Tibial artery (tissue), 4 donors: ENCODE results near the gene PPP1CA.

Experiments
- DNase-seq, 2 donors: peaks; one replicate each; pipeline ENCODE4 v3.0.0-alpha.2; 2019
- H3K27ac ChIP-seq, 2 donors: fragments of 200-600 bp; sonication (generic) in 1 of 2; 1 replicate in 1 of 2; 2 replicates in 1 of 2; pipeline ENCODE4 v1.5.1; 2018 to 2019; ENCODE audit warnings: mild to moderate bottlenecking in 1 of 2
- H3K27me3 ChIP-seq, 2 donors: fragments of 200-600 bp; sonication (generic) in 1 of 2; one replicate each; pipeline versions ENCODE4 v1.5.1 to v1.6.0; 2016 to 2019
- H3K36me3 ChIP-seq, 3 donors: fragments of 200-600 bp; sonication (generic) in 2 of 3; one replicate each; pipeline ENCODE4 v1.5.1; 2016 to 2019; ENCODE audit warnings: mild to moderate bottlenecking in 2 of 3
- H3K4me1 ChIP-seq, 4 donors: fragments of 200-600 bp; sonication (generic) in 2 of 4; 1 replicate in 3 of 4; 2 replicates in 1 of 4; pipeline ENCODE4 v1.5.1; 2016 to 2019
- H3K4me3 ChIP-seq, 2 donors: fragments of 200-600 bp; sonication (generic) in 1 of 2; 1 replicate in 1 of 2; 2 replicates in 1 of 2; pipeline ENCODE4 v1.5.1; 2018 to 2019; ENCODE audit warnings: mild to moderate bottlenecking in 2 of 2
- H3K9me3 ChIP-seq, 3 donors: fragments of 200-600 bp; sonication (generic) in 1 of 3; one replicate each; pipeline ENCODE4 v1.5.1; 2016 to 2019
- intact Hi-C: fragments of 100-400 bp; cut with DNase I; formaldehyde crosslinking; loops from one replicate; pipeline ENCODE4 v1.15.0; 2023; ENCODE audit warnings: low total_unique reads
- TF ChIP-seq, protein P1 (sequence below), 2 experiments: fragments of 200-600 bp in 1 of 2; fragments of 450-650 bp in 1 of 2; IDR thresholded peaks; one replicate each; pipeline ENCODE4 v1.5.1; 2017 to 2019; ENCODE audit warnings: antibody characterized with exemption in 2 of 2, mild to moderate bottlenecking in 1 of 2, moderate library complexity in 1 of 2

Gene PPP1CA

DNA sequence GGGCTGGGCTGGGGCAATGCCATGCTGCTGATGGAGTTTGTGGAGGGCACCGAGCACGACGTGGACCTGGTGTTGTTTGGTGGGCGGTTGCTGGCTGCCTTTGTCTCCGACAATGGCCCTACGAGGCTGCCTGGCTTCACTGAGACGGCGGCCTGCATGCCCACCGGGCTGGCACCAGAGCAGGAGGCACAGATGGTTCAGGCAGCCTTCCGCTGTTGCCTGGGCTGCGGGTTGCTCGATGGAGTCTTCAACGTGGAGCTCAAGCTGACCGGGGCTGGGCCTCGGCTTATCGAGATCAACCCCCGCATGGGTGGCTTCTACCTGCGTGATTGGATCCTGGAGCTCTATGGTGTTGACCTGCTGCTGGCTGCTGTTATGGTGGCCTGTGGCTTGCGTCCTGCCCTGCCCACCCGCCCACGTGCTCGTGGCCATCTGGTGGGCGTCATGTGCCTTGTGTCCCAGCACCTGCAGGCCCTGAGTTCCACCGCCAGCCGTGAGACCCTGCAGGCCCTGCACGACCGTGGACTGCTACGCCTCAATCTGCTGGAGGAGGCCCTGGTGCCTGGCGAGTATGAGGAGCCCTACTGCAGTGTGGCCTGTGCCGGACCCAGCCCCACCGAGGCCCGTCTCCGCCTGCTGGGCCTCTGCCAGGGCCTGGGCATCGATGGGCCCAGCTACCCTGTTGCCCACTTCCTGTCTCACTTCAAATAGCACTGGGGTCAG, 22.4 kb upstream of the PPP1CA start:
- H3K36me3 ChIP-seq: no peaks in the 10 kb centered on the region
- H3K4me3 ChIP-seq: no peak overlapping the region
- H3K4me1 ChIP-seq: peaks cover 0 to 34% (median 25%) of the 10 kb centered on the region in 4 donors
- H3K27me3 ChIP-seq: no peaks in the 10 kb centered on the region
- no peak overlapping the region for H3K27ac ChIP-seq
- H3K9me3 ChIP-seq: no peaks in the 10 kb centered on the region
- intact Hi-C loops: loop anchor here (5.0 kb wide), 1 partner anchor 43 kb away; the partner anchor contains the start of gene TMEM134
- TF ChIP-seq, protein P1, sequence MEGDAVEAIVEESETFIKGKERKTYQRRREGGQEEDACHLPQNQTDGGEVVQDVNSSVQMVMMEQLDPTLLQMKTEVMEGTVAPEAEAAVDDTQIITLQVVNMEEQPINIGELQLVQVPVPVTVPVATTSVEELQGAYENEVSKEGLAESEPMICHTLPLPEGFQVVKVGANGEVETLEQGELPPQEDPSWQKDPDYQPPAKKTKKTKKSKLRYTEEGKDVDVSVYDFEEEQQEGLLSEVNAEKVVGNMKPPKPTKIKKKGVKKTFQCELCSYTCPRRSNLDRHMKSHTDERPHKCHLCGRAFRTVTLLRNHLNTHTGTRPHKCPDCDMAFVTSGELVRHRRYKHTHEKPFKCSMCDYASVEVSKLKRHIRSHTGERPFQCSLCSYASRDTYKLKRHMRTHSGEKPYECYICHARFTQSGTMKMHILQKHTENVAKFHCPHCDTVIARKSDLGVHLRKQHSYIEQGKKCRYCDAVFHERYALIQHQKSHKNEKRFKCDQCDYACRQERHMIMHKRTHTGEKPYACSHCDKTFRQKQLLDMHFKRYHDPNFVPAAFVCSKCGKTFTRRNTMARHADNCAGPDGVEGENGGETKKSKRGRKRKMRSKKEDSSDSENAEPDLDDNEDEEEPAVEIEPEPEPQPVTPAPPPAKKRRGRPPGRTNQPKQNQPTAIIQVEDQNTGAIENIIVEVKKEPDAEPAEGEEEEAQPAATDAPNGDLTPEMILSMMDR (IDR thresholded peaks at IDR 0.05): no peak
- no peak for DNase-seq

DNA sequence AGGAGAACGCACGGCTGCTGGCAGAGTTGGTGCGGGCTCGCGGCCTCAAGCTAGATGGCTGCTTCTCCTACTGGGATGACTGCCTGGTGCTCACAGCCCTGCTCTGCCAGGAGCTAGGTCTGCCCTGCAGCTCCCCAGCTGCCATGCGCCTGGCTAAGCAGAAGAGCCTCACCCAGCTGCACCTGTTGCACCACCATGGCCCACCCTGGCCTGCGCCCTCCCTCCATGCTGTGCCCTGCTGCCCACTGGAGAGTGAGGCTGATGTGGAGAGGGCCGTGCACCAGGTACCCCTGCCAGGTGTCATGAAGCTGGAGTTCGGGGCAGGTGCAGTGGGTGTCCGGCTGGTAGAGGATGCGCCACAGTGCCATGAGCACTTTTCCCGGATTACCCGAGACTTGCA, 21.8 kb upstream of the PPP1CA start:
- Histone ChIP-seq H3K27ac (no peak overlapping the region), H3K4me3 (no peak overlapping the region), H3K9me3 (no peaks in the 10 kb centered on the region), H3K36me3 (no peaks in the 10 kb centered on the region), H3K27me3 (no peaks in the 10 kb centered on the region), H3K4me1 (peaks cover 0 to 35% (median 27%) of the 10 kb centered on the region in 4 donors)
- intact Hi-C loops: loop anchor here (5.0 kb wide), 1 partner anchor 44 kb away; the partner anchor contains the start of gene TMEM134
- DNase-seq: no peak
- TF ChIP-seq, protein P1 (IDR thresholded peaks at IDR 0.05): no peak

DNA sequence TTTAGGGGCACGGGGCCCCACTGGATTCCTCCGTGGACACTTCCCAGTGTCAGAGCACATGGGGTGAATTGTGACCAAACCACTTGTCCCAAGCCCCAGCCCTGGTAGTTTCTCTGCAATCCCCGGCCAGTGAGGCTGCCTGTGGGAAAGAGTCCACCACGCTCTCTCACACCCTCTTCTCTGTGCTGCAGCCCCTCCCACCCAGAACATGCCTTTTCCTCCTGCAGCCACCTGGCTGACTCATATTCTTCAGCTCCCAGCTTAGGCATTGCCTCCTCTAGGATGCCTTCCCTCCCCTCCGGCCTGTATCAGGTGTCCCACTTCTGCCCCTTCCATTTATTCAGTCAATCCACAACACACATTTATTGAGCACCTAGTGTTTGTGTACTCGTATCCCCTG, 21.2 kb upstream of the PPP1CA start:
- intact Hi-C loops: loop anchor here (5.0 kb wide), 1 partner anchor 44 kb away; the partner anchor contains the start of gene TMEM134
- no peak for DNase-seq
- Histone ChIP-seq H3K27me3 (no peaks in the 10 kb centered on the region), H3K27ac (no peak overlapping the region), H3K9me3 (no peaks in the 10 kb centered on the region), H3K4me3 (no peak overlapping the region), H3K36me3 (no peaks in the 10 kb centered on the region), H3K4me1 (peaks cover 0 to 40% (median 33%) of the 10 kb centered on the region in 4 donors)
- TF ChIP-seq, protein P1 (IDR thresholded peaks at IDR 0.05): no peak

DNA sequence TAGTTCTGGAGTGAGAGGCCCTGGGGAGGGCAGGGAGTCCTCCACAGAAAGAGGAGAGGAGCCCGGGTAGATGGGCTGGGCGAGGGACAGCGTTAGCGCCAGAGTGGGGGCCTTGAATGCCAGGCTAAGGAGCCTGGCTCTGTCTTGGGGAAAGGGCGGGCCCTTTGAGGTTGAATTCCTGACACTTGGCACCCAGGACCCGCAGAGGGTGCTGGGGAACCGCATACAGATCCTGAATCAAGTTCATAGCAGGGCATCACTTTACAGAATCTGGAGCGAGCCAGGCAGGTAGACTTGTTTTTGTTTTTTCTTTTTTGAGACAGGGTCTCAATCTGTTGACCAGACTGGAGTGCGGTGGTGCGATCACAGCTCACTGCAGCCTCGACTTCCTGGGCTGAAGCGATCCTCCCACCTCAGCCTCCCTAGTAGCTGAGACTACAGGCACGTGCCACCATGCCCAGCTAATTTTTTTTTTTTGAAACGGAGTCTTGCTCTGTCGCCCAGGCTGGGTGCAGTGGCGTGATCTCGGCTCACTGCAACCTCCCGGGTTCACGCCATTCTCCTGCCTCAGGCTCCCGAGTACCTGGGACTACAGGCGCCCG, 19.9 kb upstream of the PPP1CA start:
- intact Hi-C loops: loop anchor here (5.0 kb wide), 1 partner anchor 46 kb away; the partner anchor contains the start of gene TMEM134
- Histone ChIP-seq H3K4me1 (peaks cover 5 to 46% (median 42%) of the 10 kb centered on the region in 4 donors), H3K27ac (peak overlapping the region; percentile 93 to 95), H3K9me3 (no peaks in the 10 kb centered on the region), H3K4me3 (peak overlapping the region; percentile 64 to 80), H3K27me3 (no peaks in the 10 kb centered on the region), H3K36me3 (no peaks in the 10 kb centered on the region)
- TF ChIP-seq, protein P1 (IDR thresholded peaks at IDR 0.05): no peak
- no peak for DNase-seq

DNA sequence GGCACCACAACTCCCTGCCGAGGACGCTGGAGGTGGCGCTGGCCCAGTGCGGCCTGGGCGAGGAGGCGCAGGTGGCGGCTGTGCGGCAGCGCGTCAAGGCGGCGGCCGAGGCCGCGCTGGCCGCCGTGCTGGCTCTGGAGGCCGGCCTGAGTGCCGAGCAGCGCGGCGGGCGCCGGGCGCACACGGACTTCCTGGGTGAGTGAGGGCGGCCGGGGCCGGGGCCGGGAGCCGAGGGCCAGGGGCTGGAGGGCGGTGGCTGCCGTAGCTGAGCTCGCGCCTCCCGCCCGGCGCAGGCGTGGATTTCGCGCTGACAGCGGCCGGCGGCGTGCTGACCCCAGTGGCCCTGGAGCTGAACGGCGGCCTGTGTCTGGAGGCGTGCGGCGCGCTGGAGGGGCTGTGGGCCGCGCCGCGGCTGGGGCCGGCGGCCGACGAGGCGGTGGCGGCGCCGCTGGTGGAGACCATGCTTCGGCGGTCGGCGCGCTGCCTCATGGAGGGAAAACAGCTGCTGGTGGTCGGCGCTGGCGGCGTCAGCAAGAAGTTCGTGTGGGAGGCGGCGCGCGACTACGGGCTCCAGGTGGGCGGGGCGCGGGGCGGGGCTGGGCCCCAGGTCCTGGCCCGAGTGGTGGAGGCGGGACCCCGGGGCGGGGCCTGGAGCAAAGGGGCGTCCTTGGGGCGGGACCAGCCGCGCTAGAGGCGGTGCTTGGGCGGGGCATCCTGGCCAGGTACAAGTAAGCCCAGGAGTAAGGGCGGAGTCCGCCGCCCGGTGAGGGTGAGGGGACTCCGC, 19.2 kb upstream of the PPP1CA start:
- intact Hi-C loops: loop anchor here (5.0 kb wide), 1 partner anchor 46 kb away; the partner anchor contains the start of gene TMEM134
- TF ChIP-seq, protein P1 (IDR thresholded peaks at IDR 0.05): peak in 1 of 2 experiments; percentile 36
- H3K27me3 ChIP-seq: no peaks in the 10 kb centered on the region
- peak; percentile 93 to 97 for DNase-seq
- no peaks in the 10 kb centered on the region for H3K9me3 ChIP-seq
- H3K36me3 ChIP-seq: no peaks in the 10 kb centered on the region
- peak overlapping the region; percentile 64 to 80 for H3K4me3 ChIP-seq
- peak overlapping the region; percentile 93 to 95 for H3K27ac ChIP-seq
- peaks cover 5 to 53% (median 48%) of the 10 kb centered on the region in 4 donors for H3K4me1 ChIP-seq
